ENCODE measurements around the gene ERGIC1. TPM values are rescaled to one million over a fixed set of nuclear protein-coding genes. Genes with fewer than 3 reads are reported as not detected.
"Not testable (repeated sequence)": the region's sequence is repeated elsewhere in the genome, so short reads cannot be mapped to it uniquely, and the experiment has no call there.

Gene ERGIC1
- total RNA-seq, 1 donor from 2014 or later: 105 TPM

GRCh38 chr5:172894767-172895388, 60.8 kb downstream of the ERGIC1 start:
- no peak overlapping the region for H3K4me3 Mint-ChIP-seq
- no peaks in the 10 kb centered on the region for H3K9me3 Mint-ChIP-seq
- peaks cover 18% of the 10 kb centered on the region for H3K36me3 Mint-ChIP-seq
- H3K27me3 Mint-ChIP-seq: no peaks in the 10 kb centered on the region
- no peak overlapping the region for H3K27ac Mint-ChIP-seq
- TF ChIP-seq, protein P1, sequence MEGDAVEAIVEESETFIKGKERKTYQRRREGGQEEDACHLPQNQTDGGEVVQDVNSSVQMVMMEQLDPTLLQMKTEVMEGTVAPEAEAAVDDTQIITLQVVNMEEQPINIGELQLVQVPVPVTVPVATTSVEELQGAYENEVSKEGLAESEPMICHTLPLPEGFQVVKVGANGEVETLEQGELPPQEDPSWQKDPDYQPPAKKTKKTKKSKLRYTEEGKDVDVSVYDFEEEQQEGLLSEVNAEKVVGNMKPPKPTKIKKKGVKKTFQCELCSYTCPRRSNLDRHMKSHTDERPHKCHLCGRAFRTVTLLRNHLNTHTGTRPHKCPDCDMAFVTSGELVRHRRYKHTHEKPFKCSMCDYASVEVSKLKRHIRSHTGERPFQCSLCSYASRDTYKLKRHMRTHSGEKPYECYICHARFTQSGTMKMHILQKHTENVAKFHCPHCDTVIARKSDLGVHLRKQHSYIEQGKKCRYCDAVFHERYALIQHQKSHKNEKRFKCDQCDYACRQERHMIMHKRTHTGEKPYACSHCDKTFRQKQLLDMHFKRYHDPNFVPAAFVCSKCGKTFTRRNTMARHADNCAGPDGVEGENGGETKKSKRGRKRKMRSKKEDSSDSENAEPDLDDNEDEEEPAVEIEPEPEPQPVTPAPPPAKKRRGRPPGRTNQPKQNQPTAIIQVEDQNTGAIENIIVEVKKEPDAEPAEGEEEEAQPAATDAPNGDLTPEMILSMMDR (conservative IDR thresholded peaks at IDR 0.05): no peak
- H3K4me1 Mint-ChIP-seq (ENCODE audit: unreplicated experiment): peaks cover 33% of the 10 kb centered on the region
- no peak for DNase-seq (ENCODE audit: extremely low spot score, unreplicated experiment)

DNA sequence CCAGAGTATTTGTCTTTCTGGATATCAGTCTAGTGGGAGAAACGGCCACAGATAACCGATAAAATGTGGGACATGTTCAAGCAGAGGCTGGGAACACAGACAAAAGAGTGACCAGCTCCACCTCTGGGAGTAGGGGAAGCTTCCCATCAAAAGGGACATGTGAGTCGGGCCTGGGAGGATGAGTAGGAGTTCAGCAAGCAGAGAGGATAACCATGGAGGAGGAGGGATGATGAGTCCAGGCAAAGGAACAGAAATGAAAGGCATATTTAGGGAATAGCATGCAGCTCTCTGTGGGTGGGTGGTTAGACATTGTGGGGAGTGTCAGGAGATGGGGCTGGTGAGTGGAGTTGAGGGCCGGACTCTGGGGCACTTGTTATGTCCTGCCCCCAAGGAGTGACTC, 61.5 kb downstream of the ERGIC1 start:
- TF ChIP-seq, protein P1 (conservative IDR thresholded peaks at IDR 0.05): no peak
- H3K27ac Mint-ChIP-seq: peak overlapping the region; percentile 75
- H3K4me1 Mint-ChIP-seq (ENCODE audit: unreplicated experiment): peaks cover 40% of the 10 kb centered on the region

DNA sequence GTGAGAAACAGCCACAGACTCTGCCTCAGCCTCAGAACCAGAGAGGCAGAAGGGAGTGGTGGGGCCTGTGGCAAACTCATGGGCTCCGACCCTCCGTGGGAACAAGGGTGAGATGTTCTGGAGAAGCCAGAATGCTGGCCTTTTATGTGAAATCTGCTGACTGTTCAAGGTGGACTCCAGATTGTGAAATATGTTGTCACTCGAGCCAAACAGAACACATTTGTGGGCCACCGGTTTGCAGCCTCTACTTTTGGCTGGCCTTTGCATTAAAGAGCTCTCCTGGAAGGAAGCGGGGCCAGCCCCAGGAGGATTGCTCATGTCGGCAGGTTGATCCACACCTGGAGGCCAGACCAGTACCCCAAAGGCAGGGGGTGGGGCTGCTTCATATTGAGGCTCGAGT, 62.4 kb downstream of the ERGIC1 start:
- peaks cover 47% of the 10 kb centered on the region for H3K4me1 Mint-ChIP-seq (ENCODE audit: unreplicated experiment)
- no peaks in the 10 kb centered on the region for H3K9me3 Mint-ChIP-seq
- H3K27me3 Mint-ChIP-seq: no peaks in the 10 kb centered on the region
- no peak overlapping the region for H3K27ac Mint-ChIP-seq
- no peak for DNase-seq (ENCODE audit: extremely low spot score, unreplicated experiment)
- H3K4me3 Mint-ChIP-seq: no peak overlapping the region
- TF ChIP-seq, protein P1 (conservative IDR thresholded peaks at IDR 0.05): no peak
- H3K36me3 Mint-ChIP-seq: peaks cover 15% of the 10 kb centered on the region

More for the DNA sequence above, 61.5 kb downstream of the ERGIC1 start:
- H3K4me3 Mint-ChIP-seq: no peak overlapping the region
- H3K27me3 Mint-ChIP-seq: no peaks in the 10 kb centered on the region
- H3K9me3 Mint-ChIP-seq: no peaks in the 10 kb centered on the region
- DNase-seq (ENCODE audit: extremely low spot score, unreplicated experiment): no peak
- H3K36me3 Mint-ChIP-seq: peaks cover 15% of the 10 kb centered on the region

DNA sequence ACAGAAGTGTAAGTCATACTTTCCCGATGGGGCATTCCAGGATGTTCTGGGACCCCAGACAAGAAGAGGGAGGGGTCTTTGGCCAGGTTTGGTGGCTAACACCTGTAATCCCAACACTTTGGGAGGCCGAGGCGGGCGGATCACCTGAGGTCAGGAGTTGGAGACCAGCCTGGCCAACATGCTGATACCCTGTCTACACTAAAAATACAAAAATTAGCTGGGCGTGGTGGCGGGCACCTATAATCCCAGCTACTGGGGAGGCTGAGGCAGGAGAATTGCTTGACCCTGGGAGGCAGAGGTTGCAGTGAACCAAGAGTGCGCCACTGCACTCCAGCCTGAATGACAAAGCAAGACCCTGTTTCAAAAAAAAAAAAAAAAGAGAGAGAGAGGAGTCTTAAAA, 63.0 kb downstream of the ERGIC1 start:
- peak overlapping the region; percentile 82 for H3K27ac Mint-ChIP-seq
- peaks cover 11% of the 10 kb centered on the region for H3K36me3 Mint-ChIP-seq
- not testable (repeated sequence) for H3K9me3 Mint-ChIP-seq; H3K4me3 Mint-ChIP-seq; H3K27me3 Mint-ChIP-seq; DNase-seq (ENCODE audit: extremely low spot score, unreplicated experiment)
- peaks cover 44% of the 10 kb centered on the region for H3K4me1 Mint-ChIP-seq (ENCODE audit: unreplicated experiment)

GRCh38 chr5:172897481-172898217, 63.6 kb downstream of the ERGIC1 start:
- TF ChIP-seq, protein P1 (conservative IDR thresholded peaks at IDR 0.05): no peak
- peak overlapping the region; percentile 24 for H3K4me3 Mint-ChIP-seq
- DNase-seq (ENCODE audit: extremely low spot score, unreplicated experiment): no peak
- peaks cover 49% of the 10 kb centered on the region for H3K4me1 Mint-ChIP-seq (ENCODE audit: unreplicated experiment)
- peaks cover 11% of the 10 kb centered on the region for H3K36me3 Mint-ChIP-seq
- no peaks in the 10 kb centered on the region for H3K27me3 Mint-ChIP-seq
- H3K9me3 Mint-ChIP-seq: no peaks in the 10 kb centered on the region
- peak overlapping the region; percentile 82 for H3K27ac Mint-ChIP-seq

- peaks cover 11% of the 10 kb centered on the region for H3K36me3 Mint-ChIP-seq
- DNase-seq (ENCODE audit: extremely low spot score, unreplicated experiment): no peak
- TF ChIP-seq, protein P1 (conservative IDR thresholded peaks at IDR 0.05): no peak
- H3K4me1 Mint-ChIP-seq (ENCODE audit: unreplicated experiment): peaks cover 56% of the 10 kb centered on the region
- no peak overlapping the region for H3K4me3 Mint-ChIP-seq
- no peaks in the 10 kb centered on the region for H3K9me3 Mint-ChIP-seq
- no peaks in the 10 kb centered on the region for H3K27me3 Mint-ChIP-seq
- peak overlapping the region; percentile 82 for H3K27ac Mint-ChIP-seq
These were observed 64.3 kb downstream of the ERGIC1 start for GRCh38 chr5:172898218-172898842.
